Smooth muscle cell (in vitro differentiated cells): Measurements from ENCODE around the gene HOXA11. TPM values are rescaled to one million over a fixed set of nuclear protein-coding genes. Genes with fewer than 3 reads are reported as not detected.
A peak's percentile ranks its signal among the peaks of the same experiment; 100 is the strongest.

Experiments used
- DNase-seq: peaks from one replicate; lab custom pipeline; 2025; ENCODE audit not compliant: unreplicated experiment; lab: John Stamatoyannopoulos, UW
- H2AFZ ChIP-seq: fragments of 200-600 bp; sonication (generic); 2 replicates; pipeline ENCODE4 v1.6.0; 2016; ENCODE audit warnings: antibody characterized with exemption, low read depth, mild to moderate bottlenecking
- H3F3A ChIP-seq: fragments of 200-600 bp; sonication (generic); 2 replicates; pipeline ENCODE4 v1.6.0; 2017; ENCODE audit warnings: antibody characterized with exemption, low read depth
- H3K27ac ChIP-seq: fragments of 200-600 bp; sonication (generic); 2 replicates; pipeline ENCODE4 v1.5.1; 2016; ENCODE audit warnings: low read depth, mild to moderate bottlenecking
- H3K27me3 ChIP-seq: fragments of 200-600 bp; sonication (generic); 2 replicates; pipeline ENCODE4 v1.6.1; 2016; ENCODE audit warnings: low read depth, mild to moderate bottlenecking
- H3K36me3 ChIP-seq: fragments of 200-600 bp; sonication (generic); 2 replicates; pipeline ENCODE4 v1.5.1; 2016; ENCODE audit warnings: low read depth
- H3K4me1 ChIP-seq: fragments of 200-600 bp; sonication (generic); 2 replicates; pipeline ENCODE4 v1.5.1; 2016; ENCODE audit warnings: low read depth
- H3K4me2 ChIP-seq: fragments of 200-600 bp; sonication (generic); 2 replicates; pipeline ENCODE4 v1.6.0; 2016; ENCODE audit warnings: mild to moderate bottlenecking
- H3K4me3 ChIP-seq: fragments of 200-600 bp; sonication (generic); 2 replicates; pipeline ENCODE4 v1.5.1; 2016; ENCODE audit warnings: mild to moderate bottlenecking
- H3K79me2 ChIP-seq: fragments of 200-600 bp; sonication (generic); 2 replicates; pipeline ENCODE4 v1.6.0; 2016; ENCODE audit warnings: low read depth, mild to moderate bottlenecking
- H3K9ac ChIP-seq: fragments of 200-600 bp; sonication (generic); 2 replicates; pipeline ENCODE4 v1.6.0; 2016; ENCODE audit warnings: low read depth
- H3K9me3 ChIP-seq: fragments of 200-600 bp; sonication (generic); replicated peaks from 2 replicates; pipeline ENCODE4 v1.5.1; 2016; ENCODE audit warnings: low read depth
- H4K20me1 ChIP-seq: fragments of 200-600 bp; sonication (generic); 2 replicates; pipeline ENCODE4 v1.6.0; 2016; ENCODE audit warnings: low read depth
- CTCF ChIP-seq: fragments of 200-600 bp; sonication (generic); IDR thresholded peaks from 2 replicates; pipeline ENCODE4 v1.5.1; 2017; ENCODE audit warnings: borderline replicate concordance, mild to moderate bottlenecking, antibody characterized with exemption; ENCODE audit not compliant: insufficient read depth, poor library complexity, severe bottlenecking
- WGBS: methylation state at CpG from one replicate; pipeline ENCODE4 v1.1.7; 2016; ENCODE audit warnings: low lambda C conversion rate; 5-methylcytosine and 5-hydroxymethylcytosine counted together
- polyA plus RNA-seq: library from polyadenylated mRNA; unstranded; fragments of >200 nt; fragmentation: Nextera tagmentation; extraction: Ambion mirVana; gene quantifications from 2 replicates; pipeline ENCODE4 v1.2.1, GENCODE V29; 2016
- total RNA-seq: library from RNA; depleted of rRNA; stranded (reverse); fragments of >200 nt; gene quantifications from 2 replicates; pipeline ENCODE4 v1.2.3, GENCODE V29; 2014

The HOXA11 gene
- total and polyA plus RNA-seq, 2 experiments from 2014 or later = 20.3 to 27.7 TPM

GRCh38 chr7:27165089-27165995 lies 19.7 kb downstream of the HOXA11 start, which contains the start of gene HOXA9:
Gene HOXA9, minus strand, starts transcription at chr7:27165537. Its CDS starts 80 bp downstream, at chr7:27165457.
- H3K4me2 ChIP-seq = peak within 1 kb of the TSS; percentile 89
- no peak for DNase-seq
- no peaks in the 10 kb centered on the region for H3K36me3 ChIP-seq
- no peak for TF ChIP-seq CTCF
- H2AFZ ChIP-seq = peak within 1 kb of the TSS; percentile 76
- H3K79me2 ChIP-seq = peaks cover 86% of the 10 kb centered on the region
- H3K27ac ChIP-seq = peak within 1 kb of the TSS; percentile 95
- peak within 1 kb of the TSS; percentile 88 for H3K9ac ChIP-seq
- no peaks in the 10 kb centered on the region for H3K9me3 ChIP-seq
- H3F3A ChIP-seq = peaks cover 7% of the 10 kb centered on the region
- WGBS = 17% methylated on average over 79 of the region's 82 CpGs
- H3K27me3 ChIP-seq = peaks cover 40% of the 10 kb centered on the region
- H3K4me3 ChIP-seq = peak within 1 kb of the TSS; percentile 67
- peaks cover 6% of the 10 kb centered on the region for H4K20me1 ChIP-seq
- H3K4me1 ChIP-seq = peaks cover 2% of the 10 kb centered on the region

- H3K79me2 ChIP-seq = peaks cover 78% of the 10 kb centered on the region
- H3K27me3 ChIP-seq = peaks cover 45% of the 10 kb centered on the region
- H3K4me3 ChIP-seq = peak overlapping the region; percentile 67
- H3K27ac ChIP-seq = peak overlapping the region; percentile 95
- H3K4me1 ChIP-seq = peaks cover 3% of the 10 kb centered on the region
- H3K9ac ChIP-seq = peak overlapping the region; percentile 56
- H3K9me3 ChIP-seq = no peaks in the 10 kb centered on the region
- no peaks in the 10 kb centered on the region for H3K36me3 ChIP-seq
- H3K4me2 ChIP-seq = peak overlapping the region; percentile 89
- 11% methylated on average over 46 of the region's 47 CpGs for WGBS
- H2AFZ ChIP-seq = no peak overlapping the region
- peaks cover 7% of the 10 kb centered on the region for H3F3A ChIP-seq
- no peak for TF ChIP-seq CTCF
- H4K20me1 ChIP-seq = peaks cover 6% of the 10 kb centered on the region
- DNase-seq = no peak
Observed at GRCh38 chr7:27164367-27165088, 20.5 kb downstream of the HOXA11 start.

GRCh38 chr7:27164045-27164366 lies 21.0 kb downstream of the HOXA11 start:
- no peak for TF ChIP-seq CTCF
- WGBS = 21% methylated on average over 12 of the region's 12 CpGs
- Histone ChIP-seq H3K27ac (peak overlapping the region; percentile 95), H3K79me2 (peaks cover 72% of the 10 kb centered on the region), H2AFZ (no peak overlapping the region), H3K4me3 (peak overlapping the region; percentile 67), H4K20me1 (peaks cover 6% of the 10 kb centered on the region), H3K9ac (peak overlapping the region; percentile 34), H3F3A (peaks cover 7% of the 10 kb centered on the region), H3K4me2 (peak overlapping the region; percentile 89), H3K9me3 (no peaks in the 10 kb centered on the region), H3K4me1 (peaks cover 3% of the 10 kb centered on the region), H3K36me3 (no peaks in the 10 kb centered on the region), H3K27me3 (peaks cover 50% of the 10 kb centered on the region)
- DNase-seq = no peak
